Brain microvascular endothelial cell (primary cell): ENCODE results near the gene AGPS.

Experiments used
- DNase-seq: peaks from one replicate; pipeline ENCODE4 v3.0.0-alpha.2; 2020
- H3K27ac ChIP-seq: fragments of 250-450 bp; sonication (Bioruptor Pico); 2 replicates; pipeline ENCODE4 v1.5.1; 2020; ENCODE audit warnings: mild to moderate bottlenecking, moderate library complexity
- H3K27me3 ChIP-seq: fragments of 250-450 bp; sonication (Bioruptor Pico); replicated peaks from 2 replicates; pipeline ENCODE4 v1.5.1; 2020; ENCODE audit warnings: mild to moderate bottlenecking
- H3K36me3 ChIP-seq: fragments of 250-450 bp; sonication (Bioruptor Pico); replicated peaks from 2 replicates; pipeline ENCODE4 v1.5.1; 2020; ENCODE audit warnings: mild to moderate bottlenecking
- H3K4me3 ChIP-seq: 2 replicates; pipeline ENCODE4 v1.5.1; 2011; ENCODE audit warnings: low read depth, mild to moderate bottlenecking, control low read depth, low read length, moderate library complexity
- CTCF ChIP-seq: IDR thresholded peaks from 2 replicates; pipeline ENCODE4 v1.5.1; 2011; ENCODE audit warnings: low read depth, mild to moderate bottlenecking, moderate library complexity, low read length, control low read depth, inconsistent platforms; ENCODE audit errors: missing control alignments
- in situ Hi-C: cut with HindIII; loops from 2 replicates; pipeline ENCODE4 v1.10.0; 2017; ENCODE audit warnings: low sequenced_read_pairs, low pct_ligation_motif_present

The AGPS gene

GRCh38 chr2:177465400-177466138, 73.0 kb downstream of the AGPS start:
- in situ Hi-C loops, result no loop called here
- no peak for DNase-seq
- no peaks in the 10 kb centered on the region for H3K36me3 ChIP-seq

GRCh38 chr2:177466337-177467195, 74.0 kb downstream of the AGPS start:
- no peak for DNase-seq
- TF ChIP-seq CTCF, result no peak
- in situ Hi-C loops, result no loop called here
- H3K27ac ChIP-seq, result no peak overlapping the region
- H3K27me3 ChIP-seq, result no peaks in the 10 kb centered on the region
- H3K4me3 ChIP-seq, result no peak overlapping the region
- no peaks in the 10 kb centered on the region for H3K36me3 ChIP-seq

More at GRCh38 chr2:177465400-177466138, 73.0 kb downstream of the AGPS start:
- H3K27ac ChIP-seq, result no peak overlapping the region
- H3K27me3 ChIP-seq, result no peaks in the 10 kb centered on the region
- no peak for TF ChIP-seq CTCF
- H3K4me3 ChIP-seq, result no peak overlapping the region

- no peak for DNase-seq
- H3K27me3 ChIP-seq, result no peaks in the 10 kb centered on the region
- TF ChIP-seq CTCF, result no peak
- no peak overlapping the region for H3K4me3 ChIP-seq
- in situ Hi-C loops, result no loop called here
- H3K36me3 ChIP-seq, result no peaks in the 10 kb centered on the region
- no peak overlapping the region for H3K27ac ChIP-seq
These were observed 75.1 kb downstream of the AGPS start for GRCh38 chr2:177467646-177468045.

GRCh38 chr2:177471990-177472389, 79.4 kb downstream of the AGPS start:
- in situ Hi-C loops, result no loop called here
- H3K27ac ChIP-seq, result no peak overlapping the region
- DNase-seq, result no peak
- H3K27me3 ChIP-seq, result no peaks in the 10 kb centered on the region
- TF ChIP-seq CTCF, result no peak
- H3K36me3 ChIP-seq, result no peaks in the 10 kb centered on the region
- H3K4me3 ChIP-seq, result no peak overlapping the region

- no peak for DNase-seq
- in situ Hi-C loops, result no loop called here
- no peaks in the 10 kb centered on the region for H3K36me3 ChIP-seq
- no peak for TF ChIP-seq CTCF
- H3K4me3 ChIP-seq, result no peak overlapping the region
- no peak overlapping the region for H3K27ac ChIP-seq
- no peaks in the 10 kb centered on the region for H3K27me3 ChIP-seq
These were observed 81.7 kb downstream of the AGPS start for GRCh38 chr2:177474301-177474700.
